Testis (tissue), 3 donors: ENCODE measurements around the gene PTGES2. TPM values are rescaled to one million over a fixed set of nuclear protein-coding genes. Genes with fewer than 3 reads are reported as not detected.
"Not testable (repeated sequence)": the region's sequence is repeated elsewhere in the genome, so short reads cannot be mapped to it uniquely, and the experiment has no call there.

Source experiments
- DNase-seq: peaks from one replicate; pipeline ENCODE4 v3.0.0-alpha.2; 2019
- H3K27ac ChIP-seq, 2 donors: fragments of 200-600 bp; sonication (generic); one replicate each; pipeline ENCODE4 v1.5.1; 2019
- H3K27me3 ChIP-seq: fragments of 200-600 bp; sonication (generic); one replicate; pipeline ENCODE4 v1.5.1; 2019
- H3K36me3 ChIP-seq: fragments of 200-600 bp; sonication (generic); one replicate; pipeline ENCODE4 v1.5.1; 2017; ENCODE audit warnings: low read depth; ENCODE audit errors: missing control alignments
- H3K4me1 ChIP-seq: fragments of 200-600 bp; sonication (generic); one replicate; pipeline ENCODE4 v1.5.1; 2019
- H3K4me3 ChIP-seq, 2 donors: fragments of 200-600 bp; sonication (generic); one replicate each; pipeline ENCODE4 v1.5.1; 2017 to 2019
- H3K9me3 ChIP-seq: fragments of 200-600 bp; sonication (generic); one replicate; pipeline ENCODE4 v1.5.1; 2017
- POLR2A ChIP-seq: fragments of 450-650 bp; IDR thresholded peaks from one replicate; pipeline ENCODE4 v1.6.1; 2017; ENCODE audit warnings: antibody characterized with exemption, mild to moderate bottlenecking, moderate library complexity
- WGBS, 2 donors: methylation state at CpG; one replicate each; pipeline ENCODE4 v1.1.5; 2018; 5-methylcytosine and 5-hydroxymethylcytosine counted together
- intact Hi-C: fragments of 100-400 bp; cut with DNase I; formaldehyde crosslinking; loops from one replicate; pipeline ENCODE4 v1.15.1; 2023; ENCODE audit warnings: low total_unique reads
- polyA plus RNA-seq: library from polyadenylated mRNA; stranded (reverse); fragments of 350-450 nt; fragmentation: Illumina TruSeq; extraction: RNeasy Lipid Tissue Mini Kit (QIAGEN cat#74804); gene quantifications from one replicate; pipeline ENCODE4 v1.2.3, GENCODE V29; 2014; ENCODE audit warnings: low read depth, low replicate concordance; ENCODE audit not compliant: insufficient read depth
- total RNA-seq, 2 donors: library from RNA; depleted of rRNA; stranded (reverse); fragments of >200 nt; gene quantifications; one replicate each; pipeline ENCODE4 v1.2.3, GENCODE V29; 2016
- TF ChIP-seq, protein P1 (sequence below), 3 experiments: fragments of 450-650 bp in 2 of 3; fragments of 200-600 bp in 1 of 3; sonication (generic) in 1 of 3; IDR thresholded peaks; one replicate each; pipeline ENCODE4 v1.5.1; 2016 to 2019; ENCODE audit warnings: antibody characterized with exemption in 3 of 3, mild to moderate bottlenecking in 2 of 3, moderate library complexity in 1 of 3

Gene PTGES2
- total and polyA plus RNA-seq, 3 donors from 2014 or later: 53.1 to 96.4 (median 95.8) TPM

DNA sequence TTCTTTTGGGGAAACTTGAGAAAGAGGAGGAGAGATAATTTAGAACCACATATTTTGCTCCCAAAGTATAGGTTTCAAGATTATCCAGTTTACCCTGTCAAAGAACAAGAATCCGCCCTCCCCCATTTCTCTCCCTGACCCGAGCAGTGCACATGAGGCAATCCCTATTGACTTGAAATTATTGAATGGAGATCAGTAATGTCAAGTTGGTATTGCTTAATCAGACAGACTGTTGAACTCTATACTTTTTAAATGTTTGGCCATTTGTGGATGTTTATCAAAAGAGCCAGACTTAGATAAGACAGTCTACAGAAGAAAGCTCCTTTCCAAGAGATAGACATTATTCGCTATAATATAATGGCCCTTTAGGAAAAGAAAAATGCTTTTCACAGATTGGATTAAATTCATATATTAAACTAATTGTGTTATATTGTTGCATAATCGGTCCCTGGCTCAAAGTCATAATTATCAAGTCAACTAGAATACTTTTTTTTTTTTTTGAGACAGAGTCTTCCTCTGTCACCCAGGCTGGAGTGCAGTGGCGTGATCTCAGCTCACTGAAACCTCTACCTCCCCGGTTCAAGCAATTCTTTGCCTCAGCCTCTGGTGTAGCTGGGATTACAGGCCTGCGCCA is 54.2 kb downstream of the PTGES2 start:
- Histone ChIP-seq H3K4me1 (peaks cover 38% of the 10 kb centered on the region), H3K27ac (peak overlapping the region; percentile 75 to 81), H3K4me3 (no peak overlapping the region), H3K36me3 (no peaks in the 10 kb centered on the region), H3K9me3 (no peaks in the 10 kb centered on the region), H3K27me3 (no peaks in the 10 kb centered on the region)
- TF ChIP-seq, protein P1, sequence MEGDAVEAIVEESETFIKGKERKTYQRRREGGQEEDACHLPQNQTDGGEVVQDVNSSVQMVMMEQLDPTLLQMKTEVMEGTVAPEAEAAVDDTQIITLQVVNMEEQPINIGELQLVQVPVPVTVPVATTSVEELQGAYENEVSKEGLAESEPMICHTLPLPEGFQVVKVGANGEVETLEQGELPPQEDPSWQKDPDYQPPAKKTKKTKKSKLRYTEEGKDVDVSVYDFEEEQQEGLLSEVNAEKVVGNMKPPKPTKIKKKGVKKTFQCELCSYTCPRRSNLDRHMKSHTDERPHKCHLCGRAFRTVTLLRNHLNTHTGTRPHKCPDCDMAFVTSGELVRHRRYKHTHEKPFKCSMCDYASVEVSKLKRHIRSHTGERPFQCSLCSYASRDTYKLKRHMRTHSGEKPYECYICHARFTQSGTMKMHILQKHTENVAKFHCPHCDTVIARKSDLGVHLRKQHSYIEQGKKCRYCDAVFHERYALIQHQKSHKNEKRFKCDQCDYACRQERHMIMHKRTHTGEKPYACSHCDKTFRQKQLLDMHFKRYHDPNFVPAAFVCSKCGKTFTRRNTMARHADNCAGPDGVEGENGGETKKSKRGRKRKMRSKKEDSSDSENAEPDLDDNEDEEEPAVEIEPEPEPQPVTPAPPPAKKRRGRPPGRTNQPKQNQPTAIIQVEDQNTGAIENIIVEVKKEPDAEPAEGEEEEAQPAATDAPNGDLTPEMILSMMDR (IDR thresholded peaks at IDR 0.05): no peak
- no peak for TF ChIP-seq POLR2A
- DNase-seq: no peak
- intact Hi-C loops: no loop called here
- 64 to 68% methylated on average over 7 of the region's 7 CpGs for WGBS, 2 donors

GRCh38 chr9:128072144-128073021 is 55.1 kb downstream of the PTGES2 start:
- WGBS, 2 donors: 23 to 25% methylated on average over 5 of the region's 5 CpGs
- intact Hi-C loops: no loop called here
- H3K4me3 ChIP-seq: no peak overlapping the region
- peak overlapping the region; percentile 75 to 81 for H3K27ac ChIP-seq
- DNase-seq: peak; percentile 86
- TF ChIP-seq, protein P1 (IDR thresholded peaks at IDR 0.05): no peak
- no peak for TF ChIP-seq POLR2A
- no peaks in the 10 kb centered on the region for H3K36me3 ChIP-seq
- H3K27me3 ChIP-seq: no peaks in the 10 kb centered on the region
- no peaks in the 10 kb centered on the region for H3K9me3 ChIP-seq
- H3K4me1 ChIP-seq: peaks cover 32% of the 10 kb centered on the region

GRCh38 chr9:128071475-128071874 is 56.1 kb downstream of the PTGES2 start:
- H3K36me3 ChIP-seq, H3K4me3 ChIP-seq, DNase-seq, H3K27me3 ChIP-seq, H3K9me3 ChIP-seq, intact Hi-C loops: not testable (repeated sequence)
- Histone ChIP-seq H3K27ac (peak overlapping the region; percentile 75 to 81), H3K4me1 (peaks cover 37% of the 10 kb centered on the region)
- 80 to 89% methylated on average over 12 of the region's 12 CpGs for WGBS, 2 donors

GRCh38 chr9:128070874-128071273 is 56.7 kb downstream of the PTGES2 start:
- intact Hi-C loops: no loop called here
- Histone ChIP-seq H3K36me3 (no peaks in the 10 kb centered on the region), H3K27ac (peak overlapping the region in 1 of 2 donors; percentile 81), H3K9me3 (no peaks in the 10 kb centered on the region), H3K27me3 (no peaks in the 10 kb centered on the region), H3K4me3 (no peak overlapping the region), H3K4me1 (peaks cover 43% of the 10 kb centered on the region)
- TF ChIP-seq, protein P1 (IDR thresholded peaks at IDR 0.05): no peak
- TF ChIP-seq POLR2A: no peak
- DNase-seq: no peak
- 48 to 61% methylated on average over 7 of the region's 7 CpGs for WGBS, 2 donors

Other genes starting within 250 kb of the PTGES2 start
- gene ST6GALNAC6, start 228.1 kb downstream of the PTGES2 start, total RNA-seq: 10 to 100 TPM; 46.3 to 70.3 TPM
- gene ST6GALNAC6, start 228.1 kb downstream of the PTGES2 start, polyA plus RNA-seq: 43.0 TPM
- gene ST6GALNAC4, start 210.7 kb downstream of the PTGES2 start, total RNA-seq: 10 to 100 TPM; 18.8 to 24.7 TPM
- gene ST6GALNAC4, start 210.7 kb downstream of the PTGES2 start, polyA plus RNA-seq: 10.3 TPM
- gene PIP5KL1, start 197.0 kb downstream of the PTGES2 start, total RNA-seq: 10 to 100 TPM in 1 of 2 donors, 1 to 10 TPM in 1; 8.4 to 10.2 TPM
- 3.9 TPM for gene PIP5KL1, start 197.0 kb downstream of the PTGES2 start, polyA plus RNA-seq
- 10 to 100 TPM; 33.5 to 36.4 TPM for gene DPM2, start 189.9 kb downstream of the PTGES2 start, total RNA-seq
- gene DPM2, start 189.9 kb downstream of the PTGES2 start, polyA plus RNA-seq: 46.6 TPM
- 100 to 1,000 TPM; 119 to 129 TPM for gene EEIG1, start 146.7 kb downstream of the PTGES2 start, total RNA-seq
- 75.7 TPM for gene EEIG1, start 146.7 kb downstream of the PTGES2 start, polyA plus RNA-seq
- 10 to 100 TPM; 18.5 to 19.4 TPM for gene NAIF1, start 60.4 kb downstream of the PTGES2 start, total RNA-seq
- gene NAIF1, start 60.4 kb downstream of the PTGES2 start, polyA plus RNA-seq: 25.1 TPM
- 10 to 100 TPM; 19.1 to 21.1 TPM for gene SLC25A25, start 59.5 kb downstream of the PTGES2 start, total RNA-seq
- 15.0 TPM for gene SLC25A25, start 59.5 kb downstream of the PTGES2 start, polyA plus RNA-seq
- not detected for gene LCN2, start 21.7 kb upstream of the PTGES2 start, total RNA-seq
- gene LCN2, start 21.7 kb upstream of the PTGES2 start, polyA plus RNA-seq: 2.2 TPM
- 100 to 1,000 TPM; 219 to 225 TPM for gene BBLN, start 32.5 kb upstream of the PTGES2 start, total RNA-seq
- 56.9 TPM for gene BBLN, start 32.5 kb upstream of the PTGES2 start, polyA plus RNA-seq
- gene CIZ1, start 63.8 kb upstream of the PTGES2 start, total RNA-seq: 100 to 1,000 TPM; 114 to 115 TPM
- gene CIZ1, start 63.8 kb upstream of the PTGES2 start, polyA plus RNA-seq: 159 TPM
- 1 to 10 TPM; 8.0 to 9.8 TPM for gene DNM1, start 75.7 kb upstream of the PTGES2 start, total RNA-seq
- gene DNM1, start 75.7 kb upstream of the PTGES2 start, polyA plus RNA-seq: 10.7 TPM
- gene GOLGA2, start 148.3 kb upstream of the PTGES2 start, total RNA-seq: 100 to 1,000 TPM; 103 to 133 TPM
- gene GOLGA2, start 148.3 kb upstream of the PTGES2 start, polyA plus RNA-seq: 79.8 TPM
- 100 to 1,000 TPM in 1 of 2 donors, 10 to 100 TPM in 1; 69.3 to 131 TPM for gene SWI5, start 148.5 kb upstream of the PTGES2 start, total RNA-seq
- 164 TPM for gene SWI5, start 148.5 kb upstream of the PTGES2 start, polyA plus RNA-seq
- gene TRUB2, start 194.7 kb upstream of the PTGES2 start, total RNA-seq: 10 to 100 TPM; 14.6 to 15.0 TPM
- 29.7 TPM for gene TRUB2, start 194.7 kb upstream of the PTGES2 start, polyA plus RNA-seq
- 10 to 100 TPM; 54.9 to 65.0 TPM for gene COQ4, start 195.1 kb upstream of the PTGES2 start, total RNA-seq
- 50.9 TPM for gene COQ4, start 195.1 kb upstream of the PTGES2 start, polyA plus RNA-seq
- 10 to 100 TPM; 32.8 to 38.0 TPM for gene SLC27A4, start 212.8 kb upstream of the PTGES2 start, total RNA-seq
- gene SLC27A4, start 212.8 kb upstream of the PTGES2 start, polyA plus RNA-seq: 37.1 TPM
- gene URM1, start 243.6 kb upstream of the PTGES2 start, total RNA-seq: 10 to 100 TPM; 31.5 to 36.8 TPM
- gene URM1, start 243.6 kb upstream of the PTGES2 start, polyA plus RNA-seq: 51.1 TPM